Astrocyte of the cerebellum (primary cell): ENCODE results near the gene ITFG2.

Source experiments
- DNase-seq: peaks from one replicate; pipeline ENCODE4 v3.0.0-alpha.2; 2011; ENCODE audit warnings: low read depth
- H3K4me3 ChIP-seq: 2 replicates; pipeline ENCODE4 v1.5.1; 2011; ENCODE audit warnings: mild to moderate bottlenecking, low read depth, low read length, moderate library complexity
- CTCF ChIP-seq: IDR thresholded peaks from 2 replicates; pipeline ENCODE4 v1.5.1; 2012; ENCODE audit warnings: low read length, low read depth, moderate library complexity, mild to moderate bottlenecking; ENCODE audit errors: missing control alignments
- in situ Hi-C: cut with HindIII; loops from 2 replicates; pipeline ENCODE4 v1.10.0; 2017; ENCODE audit warnings: low sequenced_read_pairs

The ITFG2 gene

GRCh38 chr12:2794736-2795289 is 17.7 kb upstream of the ITFG2 start, which contains the start of gene FKBP4:
Gene FKBP4, plus strand, starts transcription at chr12:2794970. Its CDS starts 170 bp downstream, at chr12:2795140.
- H3K4me3 ChIP-seq = peak within 1 kb of the TSS; percentile 62
- no peak for TF ChIP-seq CTCF
- no peak for DNase-seq
- in situ Hi-C loops = no loop called here

GRCh38 chr12:2795291-2796186 is 16.9 kb upstream of the ITFG2 start:
- TF ChIP-seq CTCF = no peak
- H3K4me3 ChIP-seq = peak overlapping the region; percentile 62
- DNase-seq = no peak
- in situ Hi-C loops = no loop called here

GRCh38 chr12:2796187-2796666 is 16.2 kb upstream of the ITFG2 start:
- in situ Hi-C loops = no loop called here
- H3K4me3 ChIP-seq = peak overlapping the region; percentile 62
- TF ChIP-seq CTCF = peak; percentile 25
- no peak for DNase-seq

GRCh38 chr12:2797721-2798418 is 14.6 kb upstream of the ITFG2 start:
- in situ Hi-C loops = no loop called here
- H3K4me3 ChIP-seq = no peak overlapping the region
- peak; percentile 31 for TF ChIP-seq CTCF
- no peak for DNase-seq

- H3K4me3 ChIP-seq = no peak overlapping the region
- no peak for DNase-seq
- no peak for TF ChIP-seq CTCF
- in situ Hi-C loops = no loop called here
Observed at GRCh38 chr12:2800046-2800570, 12.4 kb upstream of the ITFG2 start.

- DNase-seq = no peak
- in situ Hi-C loops = no loop called here
- H3K4me3 ChIP-seq = no peak overlapping the region
- TF ChIP-seq CTCF = no peak
Observed at GRCh38 chr12:2801044-2801783, 11.3 kb upstream of the ITFG2 start.
